Measurements from ENCODE around the gene CCDC81.

The CCDC81 gene

DNA sequence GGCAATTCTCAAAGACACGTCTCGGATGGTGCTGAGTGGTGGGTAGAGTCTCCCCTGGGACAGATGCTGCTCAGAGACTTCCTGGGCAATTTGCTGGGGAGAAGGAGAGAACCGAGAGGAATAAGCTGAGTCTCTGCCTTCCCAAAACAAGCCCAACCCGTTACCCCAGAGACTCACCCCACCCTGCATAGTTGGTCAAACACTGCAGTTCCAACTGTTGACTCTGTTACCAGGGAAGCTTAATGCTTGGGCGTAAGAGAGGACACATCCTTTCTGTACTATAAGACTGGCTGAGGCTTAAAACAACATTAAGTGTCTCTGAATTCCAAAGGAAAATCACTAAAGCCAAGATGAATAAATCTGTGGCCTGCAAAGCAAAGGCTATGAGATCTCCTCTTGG, 68.1 kb downstream of the CCDC81 start:
- no peak for DNase-seq

DNA sequence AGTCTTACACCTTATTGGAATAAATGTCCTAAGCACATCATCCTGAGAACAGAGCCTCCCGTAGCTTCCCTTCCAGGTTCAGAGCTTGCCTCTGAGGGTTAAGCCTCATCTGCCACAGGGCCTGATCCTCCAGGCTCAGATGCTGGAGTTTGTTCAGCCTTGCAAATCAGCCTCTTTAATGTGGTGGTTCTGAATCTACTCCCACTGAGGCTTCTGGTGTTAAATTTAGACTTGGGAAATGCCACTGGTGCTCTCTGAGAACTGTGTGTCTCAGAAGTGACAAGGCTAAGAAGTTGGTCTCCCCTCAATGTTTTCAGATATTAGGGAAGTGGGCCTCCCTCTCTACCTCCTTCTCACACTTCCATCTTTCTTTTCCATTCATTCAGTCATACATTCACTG, 68.7 kb downstream of the CCDC81 start:
- DNase-seq, result no peak

DNA sequence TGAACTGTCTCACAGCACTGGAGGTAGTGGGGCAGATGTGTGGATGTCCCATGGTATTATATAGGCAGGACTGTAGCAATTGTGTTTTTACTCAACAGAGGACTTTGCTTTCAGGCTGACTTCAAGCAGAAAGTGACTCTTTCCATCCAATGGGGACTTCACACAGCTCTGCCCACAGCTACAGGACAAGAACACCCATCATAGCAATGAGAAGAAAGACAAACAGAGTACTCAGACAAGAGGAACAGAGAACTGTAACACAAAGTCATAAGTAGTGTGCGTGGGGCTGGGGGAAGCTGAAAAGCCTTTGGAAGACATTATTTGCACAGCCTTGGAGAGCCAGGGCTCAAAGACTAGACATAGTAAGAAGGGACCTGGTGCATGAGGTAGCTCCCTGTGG, 70.3 kb downstream of the CCDC81 start:
- DNase-seq, result no peak

DNA sequence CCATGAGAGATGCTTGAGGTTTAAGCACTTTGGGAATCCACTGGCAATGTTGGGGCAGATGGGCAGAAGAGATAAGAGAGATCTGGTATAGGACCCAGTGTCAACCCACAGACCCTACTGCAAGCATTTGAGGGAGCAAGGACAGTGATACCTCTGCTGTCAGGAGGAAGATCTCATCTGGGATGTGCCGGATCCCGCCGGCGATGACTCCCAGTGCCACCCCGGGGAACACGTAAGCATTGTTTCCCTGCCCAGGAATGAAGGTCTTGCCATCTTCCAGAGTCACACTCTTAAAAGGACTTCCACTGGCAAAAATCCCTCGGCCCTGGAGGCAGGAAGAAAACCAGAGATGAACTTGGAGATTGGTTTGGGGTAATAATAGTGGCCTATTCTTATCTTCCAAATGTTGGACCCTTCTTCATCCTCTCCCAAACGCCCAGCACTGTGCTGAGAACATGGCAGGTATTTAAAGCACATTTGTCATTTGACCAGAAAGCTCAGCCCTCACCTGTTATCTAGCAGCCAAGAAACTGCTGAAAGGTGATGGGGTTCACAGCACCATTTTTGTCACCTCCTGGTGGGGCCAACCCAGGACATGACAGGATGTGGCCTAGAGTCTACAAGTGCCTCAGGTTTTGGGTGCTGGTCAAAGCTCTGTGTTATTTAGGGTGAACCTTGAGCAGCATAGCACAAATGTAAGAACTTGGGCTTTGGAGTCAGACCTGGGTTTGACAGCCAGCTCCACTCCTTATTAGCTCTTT, 71.7 kb downstream of the CCDC81 start:
- DNase-seq, result no peak

DNA sequence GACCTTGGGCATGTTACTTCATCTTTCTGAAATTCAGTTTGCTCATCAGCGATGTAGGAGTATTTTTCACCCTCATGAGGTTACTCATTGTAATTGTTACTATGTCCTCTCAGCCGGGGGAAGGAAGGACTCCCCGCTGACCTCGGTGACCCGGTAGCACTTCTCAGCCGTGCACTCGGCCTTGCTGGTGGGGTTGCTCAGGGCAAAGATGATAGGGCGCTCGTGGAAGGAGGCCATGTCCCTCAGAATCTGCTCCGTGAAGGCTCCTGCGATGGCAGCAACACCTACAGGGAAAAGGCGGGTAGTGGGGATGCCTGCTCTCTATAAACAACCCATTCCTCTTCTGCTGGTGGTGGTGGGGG, 72.2 kb downstream of the CCDC81 start:
- DNase-seq, result no peak

DNA sequence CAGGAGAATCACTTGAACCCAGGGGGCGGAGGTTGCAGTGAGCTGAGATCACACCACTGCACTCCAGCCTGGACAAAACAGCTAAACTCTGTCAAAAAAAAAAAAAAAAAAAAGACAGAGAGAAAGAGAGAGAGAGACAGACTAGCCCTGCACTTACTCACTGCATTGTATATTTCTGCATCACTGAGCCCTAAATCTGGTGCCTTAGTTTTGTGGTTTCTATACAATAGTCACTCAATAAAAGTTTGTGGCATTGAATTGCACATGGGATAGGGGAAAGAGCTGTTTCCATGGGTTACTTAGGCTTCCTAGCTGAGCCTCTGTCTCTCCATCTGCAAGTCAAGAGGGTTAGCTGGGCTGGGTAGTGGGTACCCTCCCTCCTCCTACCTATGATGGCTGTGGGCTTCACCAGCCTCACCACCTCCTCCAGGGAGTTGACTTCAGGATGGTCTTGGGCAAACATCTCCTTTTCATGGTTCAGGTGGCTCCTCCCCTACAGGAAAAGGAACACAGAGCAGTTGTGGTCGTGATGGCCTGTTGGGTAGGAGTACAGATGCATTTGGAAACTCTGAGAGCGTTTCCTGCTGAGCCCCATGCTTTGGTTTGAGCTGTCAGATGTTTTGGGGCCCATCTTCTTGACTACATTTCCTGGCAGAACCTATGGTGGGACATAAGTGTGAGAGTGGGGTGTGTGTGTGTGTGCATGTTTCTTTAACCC, 73.2 kb downstream of the CCDC81 start:
- DNase-seq, result no peak

DNA sequence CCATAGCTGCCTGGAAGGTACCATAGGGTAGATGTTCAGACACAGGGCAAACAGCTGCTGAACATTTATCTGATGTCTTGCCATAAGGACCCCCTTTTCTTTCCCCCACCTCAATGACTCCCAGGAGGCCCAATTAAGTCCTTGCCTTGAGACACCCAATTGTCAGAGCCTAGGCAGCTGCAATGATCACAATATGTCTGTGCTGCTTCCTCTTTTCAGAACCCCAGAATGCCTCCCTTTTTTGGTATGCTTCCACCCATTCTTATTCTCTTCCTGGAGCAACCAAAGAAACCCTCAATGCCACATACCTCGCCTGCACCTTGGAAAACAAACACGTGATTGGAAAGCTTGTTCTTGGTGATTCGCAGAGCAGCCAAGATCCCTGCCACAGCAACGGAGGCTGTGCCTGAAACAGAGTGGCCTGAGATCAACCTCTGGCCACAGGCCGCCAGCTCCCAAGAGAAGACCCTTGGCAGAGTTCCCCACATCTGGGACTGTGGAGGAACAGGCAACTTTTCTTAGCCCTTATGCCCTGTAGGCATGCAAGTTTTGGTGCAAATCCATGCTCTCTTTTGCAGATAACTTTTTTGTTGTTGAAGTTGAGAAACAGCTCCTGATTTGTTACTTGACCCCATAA, 75.4 kb downstream of the CCDC81 start:
- no peak for DNase-seq

DNA sequence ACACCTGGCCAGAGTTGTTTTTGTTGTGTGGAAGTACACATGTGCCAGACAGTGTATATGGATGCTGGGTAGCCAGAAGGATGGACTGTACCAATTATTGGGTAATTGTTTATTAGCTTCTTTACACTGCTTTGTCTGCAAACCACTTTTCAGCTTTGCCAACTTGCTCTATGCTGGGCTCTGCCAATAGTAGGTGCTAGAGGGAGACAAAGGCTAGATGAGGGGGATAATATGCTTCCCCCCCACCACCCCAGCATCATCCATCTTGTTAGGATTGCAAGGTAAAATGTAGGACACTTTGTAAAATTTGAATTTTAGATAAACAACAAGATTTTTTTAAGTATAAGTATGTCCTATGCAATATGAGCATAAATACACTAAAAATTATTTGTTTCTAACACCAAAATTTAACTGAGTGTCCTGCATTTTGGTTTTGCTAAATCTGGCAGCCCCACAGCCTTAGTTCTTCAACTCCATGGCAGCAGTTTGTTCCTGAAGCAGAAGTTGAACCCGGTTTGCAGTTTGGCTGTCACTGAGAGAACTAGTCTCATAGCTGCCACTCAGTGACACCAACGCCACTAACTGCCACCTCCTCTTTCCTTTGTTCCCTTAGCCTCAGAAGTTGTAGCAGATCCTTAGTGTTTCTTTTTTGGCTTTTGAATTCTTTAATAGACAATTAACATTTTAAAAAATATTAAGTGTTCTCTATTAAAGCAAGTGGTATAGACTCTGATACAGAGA, 78.8 kb downstream of the CCDC81 start:
- DNase-seq, result no peak

DNA sequence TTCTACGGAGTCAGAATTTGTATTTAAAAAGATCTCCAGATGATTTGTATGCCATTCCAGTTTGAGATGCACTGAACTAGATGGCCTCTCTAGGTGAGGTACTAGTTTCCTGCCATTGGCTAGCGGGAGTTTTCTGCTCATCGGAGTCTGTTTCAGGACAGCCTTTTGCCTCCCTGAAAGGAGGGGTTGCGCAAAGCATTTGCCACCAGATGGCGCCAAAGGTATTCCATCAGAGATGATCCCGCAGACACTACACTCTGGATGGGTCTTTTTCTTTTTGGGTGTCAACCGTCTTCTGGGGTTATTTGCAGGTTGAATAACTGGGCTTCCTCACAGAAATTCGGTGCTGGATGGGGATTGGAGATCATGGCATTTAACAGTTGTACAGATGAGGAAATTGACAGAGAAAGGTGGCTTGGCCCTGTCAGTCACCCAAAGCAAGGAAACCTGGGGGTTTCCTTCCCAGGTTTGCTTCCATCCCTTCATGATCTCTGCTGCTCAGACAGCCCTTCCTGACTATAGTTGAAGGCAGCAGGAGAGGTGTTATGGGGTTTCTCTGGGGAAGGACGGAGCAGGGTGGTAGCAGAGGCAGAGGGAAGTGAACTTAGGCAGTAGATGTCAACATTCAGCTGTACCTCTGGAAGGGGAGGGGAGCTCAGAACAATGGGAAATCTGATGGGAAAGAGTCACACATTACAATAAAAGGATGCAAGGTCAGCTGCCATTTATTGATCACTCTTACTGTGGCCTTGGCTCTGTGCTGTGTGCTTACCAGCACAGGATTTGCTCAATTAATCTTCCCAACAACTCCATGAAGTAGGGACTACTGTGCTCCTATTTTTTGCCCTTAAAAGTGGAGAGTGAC, 81.6 kb downstream of the CCDC81 start:
- peak; percentile 45 for DNase-seq

DNA sequence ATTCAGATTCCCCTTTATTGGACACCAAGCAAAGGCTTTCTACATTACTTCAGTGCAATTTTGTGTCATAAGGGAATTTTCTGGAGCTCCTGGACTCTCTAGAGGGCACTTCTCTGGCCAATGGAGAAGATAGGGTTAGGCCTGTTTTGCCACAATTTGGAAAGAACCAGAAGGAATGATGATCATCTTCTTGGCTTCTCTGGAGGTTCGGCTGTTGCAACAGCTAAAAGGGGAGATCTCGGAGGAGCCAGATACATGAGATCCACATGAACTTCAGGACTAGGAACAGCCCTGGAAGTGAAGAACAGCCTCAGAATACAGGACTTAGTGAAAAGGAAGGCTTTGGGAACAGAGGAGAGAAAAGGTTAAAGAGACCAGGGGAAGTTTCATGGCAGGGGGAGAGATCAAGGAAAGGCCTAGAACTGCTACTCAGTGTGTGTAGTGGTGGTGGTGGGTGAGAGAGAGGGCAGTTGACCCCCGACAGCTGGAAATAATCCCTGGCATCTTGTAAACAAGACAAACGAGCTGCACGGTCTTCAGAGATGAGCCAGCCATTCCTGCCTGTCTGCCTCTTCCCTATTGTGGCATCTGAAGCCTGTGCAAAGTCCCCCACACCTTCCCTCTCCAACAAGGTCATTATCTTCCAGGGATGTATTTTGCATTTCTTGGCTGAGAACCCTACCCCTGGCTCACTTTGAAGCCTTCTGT, 83.8 kb downstream of the CCDC81 start:
- no peak for DNase-seq

DNA sequence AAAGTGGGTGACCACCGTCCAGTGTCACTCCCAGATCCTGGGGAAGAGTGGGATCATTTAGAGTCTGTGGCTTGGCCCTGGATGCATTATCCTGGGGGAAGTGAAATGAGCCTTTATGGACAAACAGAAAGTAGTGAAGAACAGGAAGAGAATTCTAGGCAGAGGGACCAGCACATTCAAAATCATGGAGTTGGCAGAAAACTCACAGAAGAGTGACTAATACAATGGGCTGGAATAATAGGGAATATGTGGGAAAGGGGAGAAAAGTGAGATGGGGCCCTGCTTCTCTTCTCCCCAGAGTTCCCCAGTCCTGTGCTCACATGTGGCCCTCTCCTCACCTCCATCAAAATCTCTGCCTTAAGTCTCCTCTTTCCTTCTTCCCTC, 84.3 kb downstream of the CCDC81 start:
- DNase-seq, result no peak

DNA sequence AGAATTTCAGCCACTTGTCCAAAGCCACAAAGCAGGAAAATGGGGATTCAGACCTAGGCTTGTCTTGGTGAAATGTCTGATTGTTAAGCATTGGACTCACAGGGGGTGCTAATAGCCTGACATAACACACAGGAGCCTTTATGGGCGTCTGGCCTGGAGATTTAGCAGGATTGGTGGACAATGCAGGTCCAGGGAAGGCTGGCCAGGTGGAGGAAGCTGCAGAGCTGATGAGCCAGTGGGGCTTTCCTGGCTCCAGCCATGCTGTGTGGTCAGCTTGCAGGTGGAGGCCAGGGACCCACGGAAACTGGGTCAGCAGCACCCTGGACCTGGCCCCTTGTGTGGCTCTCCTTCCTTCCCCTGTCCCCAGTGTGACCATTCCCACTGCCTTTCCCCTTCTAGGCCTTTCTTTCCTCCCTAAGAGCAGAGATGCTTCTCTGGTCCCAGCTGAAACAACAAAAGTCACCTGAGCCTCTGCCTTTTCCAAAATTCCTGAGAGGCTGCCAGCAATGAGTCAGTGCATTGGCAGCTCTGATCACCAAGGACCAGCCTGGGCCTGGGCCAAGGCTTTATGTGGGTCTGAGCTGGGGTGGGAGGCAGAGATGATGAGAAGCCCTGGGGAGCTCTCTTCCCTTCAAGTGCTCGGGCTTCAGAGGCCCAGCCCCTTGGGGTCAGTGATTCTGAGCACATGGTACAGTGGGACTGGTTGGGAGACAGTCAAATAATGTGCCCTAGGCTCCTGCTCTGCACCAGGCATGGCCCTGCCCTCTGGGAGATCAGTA, 85.2 kb downstream of the CCDC81 start:
- DNase-seq, result peak; percentile 70

DNA sequence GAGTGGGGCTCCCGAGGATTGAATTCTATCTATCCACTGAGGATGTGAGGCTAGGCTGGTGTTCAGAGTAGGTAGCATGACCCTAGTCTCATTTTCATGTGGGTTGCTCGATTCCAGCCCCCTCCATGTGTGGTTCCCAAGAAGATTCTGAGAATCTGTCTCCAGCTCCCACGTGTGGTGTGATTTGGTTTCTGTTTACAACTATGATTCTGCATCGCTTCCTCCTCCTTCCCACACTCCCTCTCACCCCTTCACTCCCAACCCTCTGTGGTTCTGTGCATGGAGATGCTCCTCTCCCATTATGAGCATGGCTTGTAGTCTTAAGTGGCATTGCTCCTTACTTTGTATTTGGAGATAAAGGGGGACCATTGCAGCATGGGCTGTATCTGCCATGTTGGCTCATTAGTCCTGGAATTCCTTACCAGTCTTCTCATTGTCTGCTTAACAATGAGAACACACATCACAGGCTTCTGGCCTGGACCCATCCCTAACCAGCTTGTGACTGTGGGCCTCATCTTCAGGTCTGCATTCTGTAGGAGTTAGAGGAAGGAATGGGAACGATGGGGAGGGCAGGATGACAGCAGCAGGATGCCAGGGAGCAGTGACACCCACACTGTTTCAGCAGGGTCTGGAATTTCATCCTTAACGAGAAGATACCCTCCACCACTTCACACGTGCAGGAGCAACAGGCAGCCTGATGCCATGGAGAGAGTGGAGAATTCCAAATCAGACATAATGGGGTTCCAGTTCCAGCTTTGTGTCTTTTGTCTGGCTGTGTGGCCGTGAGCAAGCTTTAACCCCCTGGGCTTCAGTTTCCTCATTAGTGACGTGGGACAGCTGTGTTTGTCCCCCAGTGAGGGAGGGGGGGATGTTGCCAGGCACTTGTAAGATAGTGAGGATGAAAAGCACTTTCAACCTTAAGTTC, 86.0 kb downstream of the CCDC81 start:
- DNase-seq, result no peak

DNA sequence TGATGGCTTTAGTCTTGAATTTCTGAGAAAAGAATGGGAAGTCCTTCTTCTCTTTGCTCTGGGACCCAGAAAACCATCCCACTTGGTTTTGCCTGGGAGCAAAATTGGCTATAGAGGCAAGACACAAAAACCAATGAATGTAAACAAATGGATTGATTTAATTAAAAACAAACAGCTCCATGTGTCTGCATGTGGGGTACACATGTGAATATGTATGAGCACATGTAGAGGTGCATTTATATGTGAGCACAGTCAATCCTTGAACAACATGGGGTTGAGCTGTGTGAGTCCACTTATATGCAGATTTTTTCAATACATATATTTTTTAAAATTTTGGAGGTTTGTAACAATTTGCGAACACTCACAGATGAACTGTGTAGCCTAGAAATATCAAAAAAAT, 87.2 kb downstream of the CCDC81 start:
- no peak for DNase-seq

DNA sequence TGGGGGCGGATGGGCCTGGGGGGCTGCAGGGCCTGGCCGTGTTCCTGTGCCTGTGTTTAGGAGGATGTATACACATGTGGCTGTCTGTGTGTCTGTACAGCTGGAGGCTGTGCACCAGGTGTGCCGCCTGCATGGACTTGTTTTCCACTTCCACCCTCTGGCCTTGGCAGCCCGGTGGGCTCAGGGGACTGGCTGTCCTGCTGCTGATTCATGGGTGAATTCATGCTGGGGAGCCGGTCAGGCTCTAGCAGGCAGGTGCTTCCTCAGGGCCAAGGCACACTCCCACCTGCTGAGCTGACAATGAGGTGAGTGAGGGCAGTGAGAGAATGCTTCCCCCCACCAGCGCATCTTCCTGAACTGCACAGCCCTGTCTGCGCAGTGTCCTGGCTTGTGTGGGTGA, 88.4 kb downstream of the CCDC81 start:
- DNase-seq, result no peak

DNA sequence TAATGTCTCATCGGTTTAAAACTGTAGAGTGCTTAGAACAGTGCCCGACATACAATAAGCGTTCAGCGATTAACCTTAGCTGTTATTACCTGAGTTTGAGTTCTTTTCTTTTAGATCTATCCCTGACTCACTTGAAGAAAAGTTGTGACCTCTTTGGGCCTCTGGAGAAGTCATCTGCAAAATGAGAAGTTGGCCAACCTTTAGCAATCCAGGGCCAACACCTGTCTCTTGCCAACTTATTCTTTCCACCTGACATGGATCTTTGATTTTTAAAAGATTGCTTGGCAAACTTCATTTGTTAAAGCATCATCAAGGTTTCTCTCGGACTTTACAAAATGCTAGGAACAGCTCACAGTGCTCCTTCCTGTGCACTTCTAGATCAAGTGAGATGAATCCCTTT, 89.3 kb downstream of the CCDC81 start:
- no peak for DNase-seq

DNA sequence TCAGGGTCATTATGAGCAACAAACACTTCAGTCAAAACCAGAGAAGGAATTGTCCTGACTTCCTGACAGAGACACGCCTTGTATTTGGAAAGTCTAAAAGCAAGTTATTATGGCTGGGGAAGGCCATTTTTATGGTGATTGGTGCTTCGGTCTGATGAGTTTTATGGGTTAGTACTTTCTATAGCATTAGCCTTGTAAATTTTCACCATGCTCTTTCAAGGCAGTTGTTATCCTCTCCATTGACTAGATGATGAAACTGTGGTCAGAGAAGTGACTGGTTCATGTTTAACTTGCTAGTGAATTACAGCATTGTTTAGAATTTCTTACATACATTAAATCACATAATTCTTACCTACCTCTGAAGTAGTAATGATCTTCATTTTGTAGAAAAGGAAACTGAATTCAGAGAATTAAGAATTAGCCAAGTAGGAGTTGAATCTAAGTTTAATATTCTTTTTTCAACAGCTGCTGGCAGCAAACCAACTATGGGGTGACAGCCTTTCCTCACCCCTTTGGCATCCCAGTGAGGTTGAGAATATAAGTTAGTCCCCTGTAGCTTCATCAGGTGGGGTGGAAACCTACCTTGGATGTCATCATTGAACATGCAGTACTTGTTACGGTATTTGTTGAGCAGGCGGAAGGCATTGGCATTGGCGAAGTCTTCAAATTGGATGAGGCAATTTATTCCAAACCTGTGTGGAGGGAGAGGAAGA, 90.0 kb downstream of the CCDC81 start:
- no peak for DNase-seq

DNA sequence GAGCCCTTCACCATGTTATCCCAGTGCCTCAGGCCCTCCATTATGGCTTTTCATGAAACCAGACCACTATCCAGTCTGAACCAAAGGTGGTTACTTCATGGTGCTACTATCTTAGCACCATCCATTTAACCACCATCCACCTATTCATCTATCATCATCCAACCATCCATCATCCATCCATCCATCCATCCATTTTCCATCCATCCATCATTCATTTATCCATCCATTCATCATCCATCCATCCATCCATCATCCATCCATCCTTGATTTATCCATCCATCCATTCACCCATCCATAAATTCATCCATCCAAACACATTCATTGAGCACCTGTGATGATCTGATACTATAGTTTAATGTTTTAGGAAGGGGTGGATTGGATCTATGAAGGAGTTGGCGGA, 93.5 kb downstream of the CCDC81 start:
- no peak for DNase-seq

All from T1000 (cell line).